Measurements from ENCODE around the gene DFFA. TPM values are rescaled to one million over a fixed set of nuclear protein-coding genes. Genes with fewer than 3 reads are reported as not detected.

Gene DFFA
- polyA plus RNA-seq, 1 of the 3 experiments (the other 2 are of a cell fraction), result 42.3 TPM

DNA sequence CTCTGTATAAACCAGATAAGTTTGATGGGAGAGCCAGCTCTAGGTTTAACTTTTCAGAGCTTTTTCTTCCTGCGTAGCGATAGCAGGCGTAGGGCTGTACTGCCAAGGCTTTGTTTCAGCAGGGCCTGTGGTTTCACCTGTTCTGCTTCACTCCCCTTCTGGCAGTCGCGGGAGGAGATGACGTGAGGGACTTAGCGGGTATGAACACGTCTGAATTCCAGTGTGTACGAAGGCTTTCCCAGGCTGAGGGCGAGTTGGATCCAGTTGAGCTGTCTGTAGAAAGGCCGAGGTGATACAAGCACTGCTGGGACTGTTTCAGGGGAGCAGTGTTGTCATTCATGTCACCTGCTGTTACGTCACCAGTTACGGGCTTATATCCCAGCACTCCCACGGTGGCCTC is 23.6 kb upstream of the DFFA start:
- H3K9ac ChIP-seq, result no peak overlapping the region
- no peaks in the 10 kb centered on the region for H3K9me3 ChIP-seq
- ChIA-PET POLR2A (interaction anchor here (0.6 kb wide), 1 partner anchor 11 kb away, joined by 3 read pairs; no protein-coding TSS in a partner anchor), CTCF (interaction anchor here (0.6 to 11.5 kb wide), 10 partner anchors 10 to 1661 kb away, joined by 3 to 203 read pairs (median 10); partner anchors contain the start of gene CENPS)
- no peaks in the 10 kb centered on the region for H3K27me3 ChIP-seq (ENCODE audit: insufficient read depth)
- H2AFZ ChIP-seq (ENCODE audit: low read depth), result no peak overlapping the region
- peaks cover 0 to 10% of the 10 kb centered on the region in 2 experiments; a peak in 1 of 4 replicates for H3K4me1 ChIP-seq (ENCODE audit: control insufficient read depth in 1 of 2, insufficient read depth in 2 of 2, low read depth in 1 of 2, low read length in 1 of 2)
- no peak for DNase-seq
- WGBS (ENCODE audit: low lambda C conversion rate), result 94% methylated on average over 14 of the region's 14 CpGs
- peaks cover 3% of the 10 kb centered on the region for H3F3A ChIP-seq (replicated peaks; ENCODE audit: insufficient read depth)
- peaks cover 74% of the 10 kb centered on the region for H3K79me2 ChIP-seq (ENCODE audit: insufficient read depth)
- no peak overlapping the region for H3K4me2 ChIP-seq
- H3K9me2 ChIP-seq, result no peaks in the 10 kb centered on the region
- peaks cover 13% of the 10 kb centered on the region; the same call in 1 of the 2 replicates for H4K20me1 ChIP-seq (ENCODE audit: insufficient read depth)
- TF ChIP-seq CTCF (IDR thresholded peaks at IDR 0.05) (no peak), FOXM1 (IDR thresholded peaks at IDR 0.05; ENCODE audit: low read depth) (no peak), EZH2phosphoT487 (IDR thresholded peaks at IDR 0.05; ENCODE audit: borderline replicate concordance, low read depth) (no peak), GATA2 (CRISPR knock-in tag; IDR thresholded peaks at IDR 0.05) (no peak)
- TF ChIP-seq, protein P1, sequence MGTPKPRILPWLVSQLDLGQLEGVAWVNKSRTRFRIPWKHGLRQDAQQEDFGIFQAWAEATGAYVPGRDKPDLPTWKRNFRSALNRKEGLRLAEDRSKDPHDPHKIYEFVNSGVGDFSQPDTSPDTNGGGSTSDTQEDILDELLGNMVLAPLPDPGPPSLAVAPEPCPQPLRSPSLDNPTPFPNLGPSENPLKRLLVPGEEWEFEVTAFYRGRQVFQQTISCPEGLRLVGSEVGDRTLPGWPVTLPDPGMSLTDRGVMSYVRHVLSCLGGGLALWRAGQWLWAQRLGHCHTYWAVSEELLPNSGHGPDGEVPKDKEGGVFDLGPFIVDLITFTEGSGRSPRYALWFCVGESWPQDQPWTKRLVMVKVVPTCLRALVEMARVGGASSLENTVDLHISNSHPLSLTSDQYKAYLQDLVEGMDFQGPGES (IDR thresholded peaks at IDR 0.05; ENCODE audit: low read depth, low read length), result no peak
- H3K27ac ChIP-seq (ENCODE audit: low read depth in 2 of 2, low read length in 1 of 2), result no peak overlapping the region
- no peak overlapping the region for H3K4me3 ChIP-seq (ENCODE audit: low read depth in 2 of 2, low read length in 1 of 2)
- H3K36me3 ChIP-seq (replicated peaks in 1 of 2; ENCODE audit: control insufficient read depth in 1 of 2, insufficient read depth in 2 of 2, low read length in 1 of 2), result peaks cover 4 to 13% of the 10 kb centered on the region in 2 experiments

GRCh38 chr1:10495475-10495817 is 23.1 kb upstream of the DFFA start:
- H3K36me3 ChIP-seq (replicated peaks in 1 of 2; ENCODE audit: control insufficient read depth in 1 of 2, insufficient read depth in 2 of 2, low read length in 1 of 2), result peaks cover 4 to 13% of the 10 kb centered on the region in 2 experiments
- TF ChIP-seq ELF1 (IDR thresholded peaks at IDR 0.05), result no peak
- TF ChIP-seq FOXM1 (IDR thresholded peaks at IDR 0.05; ENCODE audit: low read depth), result no peak
- TF ChIP-seq POLR2AphosphoS5 (IDR thresholded peaks at IDR 0.05; ENCODE audit: low read depth, low read length), result no peak
- no peak for TF ChIP-seq NFIC (IDR thresholded peaks at IDR 0.05; ENCODE audit: borderline replicate concordance)
- no peak for TF ChIP-seq MAX (IDR thresholded peaks at IDR 0.05; ENCODE audit: low read depth)
- TF ChIP-seq RAD21 (IDR thresholded peaks at IDR 0.05; ENCODE audit: low read length), result no peak
- TF ChIP-seq TAF1 (IDR thresholded peaks at IDR 0.05; ENCODE audit: borderline replicate concordance, low read depth, low read length), result no peak
- TF ChIP-seq RFX5 (IDR thresholded peaks at IDR 0.05; ENCODE audit: low read length), result no peak
- H3K4me3 ChIP-seq (ENCODE audit: low read depth in 2 of 2, low read length in 1 of 2), result 0 out of 4 replicates have a peak overlapping the region, but pooled peaks of 1 of the 2 experiments have one; percentile 52
- peak overlapping the region in 1 of 2 experiments; percentile 26; a peak in 2 of 4 replicates for H3K27ac ChIP-seq (ENCODE audit: low read depth in 2 of 2, low read length in 1 of 2)
- peaks cover 79% of the 10 kb centered on the region for H3K79me2 ChIP-seq (ENCODE audit: insufficient read depth)
- CTCF ChIA-PET, result interaction anchor here (0.6 to 11.5 kb wide), 49 partner anchors 10 to 1662 kb away, joined by 3 to 203 read pairs (median 5); partner anchors contain the start of genes CENPS and PEX14
- no peaks in the 10 kb centered on the region for H3K27me3 ChIP-seq (ENCODE audit: insufficient read depth)
- no peaks in the 10 kb centered on the region for H3K9me2 ChIP-seq
- H4K20me1 ChIP-seq (ENCODE audit: insufficient read depth), result peaks cover 13% of the 10 kb centered on the region; the same call in 1 of the 2 replicates
- no peak overlapping the region for H2AFZ ChIP-seq (ENCODE audit: low read depth)
- no peaks in the 10 kb centered on the region for H3K9me3 ChIP-seq
- H3K4me2 ChIP-seq, result peak overlapping the region; percentile 83
- WGBS (ENCODE audit: low lambda C conversion rate), result 95% methylated on average over 10 of the region's 10 CpGs
- POLR2A ChIA-PET, result interaction anchor here (2.3 kb wide), 1 partner anchor 65 kb away, joined by 11 read pairs; the partner anchor contains the start of gene CENPS
- H3K9ac ChIP-seq, result no peak overlapping the region
- peaks cover 3% of the 10 kb centered on the region for H3F3A ChIP-seq (replicated peaks; ENCODE audit: insufficient read depth)
- peaks cover 0 to 10% of the 10 kb centered on the region in 2 experiments; a peak in 1 of 4 replicates for H3K4me1 ChIP-seq (ENCODE audit: control insufficient read depth in 1 of 2, insufficient read depth in 2 of 2, low read depth in 1 of 2, low read length in 1 of 2)
- no peak for DNase-seq

Measured in SK-N-SH (cell line).